RWPE1 (cell line): ENCODE data around the gene SLC7A7.

Experiments used
- CTCF ChIA-PET: fragments of 350-600 bp; sonication (Branson Sonifier 250); formaldehyde crosslinking; extraction: SDS; loops from one replicate; lab custom pipeline; 2021; lab: Yijun Ruan, JAX
- POLR2A ChIA-PET: fragments of 400-600 bp; formaldehyde crosslinking; extraction: SDS; loops from one replicate; lab custom pipeline; 2020; ENCODE audit warnings: antibody characterized with exemption; ENCODE audit not compliant: low non-redundant PET; lab: Yijun Ruan, JAX
- DNase-seq: peaks from one replicate; pipeline ENCODE4 v3.0.0; 2012; ENCODE audit warnings: low spot score
- H3K27ac ChIP-seq: fragments of 450-650 bp; 2 replicates; pipeline ENCODE4 v1.5.1; 2017
- CTCF ChIP-seq: fragments of 450-650 bp; conservative IDR thresholded peaks from 2 replicates; pipeline ENCODE4 v1.5.1; 2017; ENCODE audit warnings: low read depth, mild to moderate bottlenecking

Gene SLC7A7

GRCh38 chr14:22802860-22803686 is 12.2 kb downstream of the SLC7A7 start:
- ChIA-PET POLR2A (no interaction called here), CTCF (interaction anchor here (0.6 to 0.7 kb wide), 2 partner anchors 50 to 111 kb away, joined by 3 to 4 read pairs; no protein-coding TSS in a partner anchor)
- TF ChIP-seq CTCF: no peak
- no peak for DNase-seq
- no peak overlapping the region for H3K27ac ChIP-seq

GRCh38 chr14:22801716-22802115 is 13.5 kb downstream of the SLC7A7 start:
- no peak for DNase-seq
- ChIA-PET POLR2A (no interaction called here), CTCF (no interaction called here)
- TF ChIP-seq CTCF: no peak
- no peak overlapping the region for H3K27ac ChIP-seq

GRCh38 chr14:22800346-22800745 is 14.9 kb downstream of the SLC7A7 start:
- no peak for DNase-seq
- TF ChIP-seq CTCF: no peak
- no peak overlapping the region for H3K27ac ChIP-seq
- POLR2A ChIA-PET: no interaction called here
- CTCF ChIA-PET: no interaction called here

- CTCF ChIA-PET: no interaction called here
- no peak overlapping the region for H3K27ac ChIP-seq
- POLR2A ChIA-PET: no interaction called here
- TF ChIP-seq CTCF: no peak
- DNase-seq: no peak
These were observed 16.7 kb downstream of the SLC7A7 start for GRCh38 chr14:22798528-22798927.

GRCh38 chr14:22797017-22797917 is 18.0 kb downstream of the SLC7A7 start:
- H3K27ac ChIP-seq: no peak overlapping the region
- no peak for TF ChIP-seq CTCF
- ChIA-PET CTCF (interaction anchor here (0.6 kb wide), 2 partner anchors 28 to 287 kb away, joined by 3 to 7 read pairs; no protein-coding TSS in a partner anchor), POLR2A (no interaction called here)
- no peak for DNase-seq

- TF ChIP-seq CTCF: no peak
- DNase-seq: no peak
- ChIA-PET CTCF (interaction anchor here (1.5 kb wide), 1 partner anchor 17 kb away, joined by 3 read pairs; no protein-coding TSS in a partner anchor), POLR2A (no interaction called here)
- H3K27ac ChIP-seq: no peak overlapping the region
These were observed 19.0 kb downstream of the SLC7A7 start for GRCh38 chr14:22796087-22796707.
